ENCODE results near the gene CTF1.

Gene CTF1

GRCh38 chr16:30920891-30921290 is 24.5 kb downstream of the CTF1 start:
- Histone ChIP-seq H2AFZ (peak overlapping the region; percentile 93), H3K9me3 (ENCODE audit: control insufficient read depth, low read length) (no peaks in the 10 kb centered on the region), H3K27me3 (ENCODE audit: control insufficient read depth, insufficient read depth, low read length) (no peaks in the 10 kb centered on the region), H3K27ac (no peak overlapping the region), H3K9ac (no peak overlapping the region), H3K4me3 (ENCODE audit: low read depth, low read length) (no peak overlapping the region), H3K4me1 (peaks cover 6% of the 10 kb centered on the region), H3K4me2 (ENCODE audit: low read length) (no peak overlapping the region), H3K36me3 (ENCODE audit: control insufficient read depth, insufficient read depth, low read length) (no peaks in the 10 kb centered on the region), H3K79me2 (no peaks in the 10 kb centered on the region)
- no peak for TF ChIP-seq CTCF (IDR thresholded peaks at IDR 0.05)

DNA sequence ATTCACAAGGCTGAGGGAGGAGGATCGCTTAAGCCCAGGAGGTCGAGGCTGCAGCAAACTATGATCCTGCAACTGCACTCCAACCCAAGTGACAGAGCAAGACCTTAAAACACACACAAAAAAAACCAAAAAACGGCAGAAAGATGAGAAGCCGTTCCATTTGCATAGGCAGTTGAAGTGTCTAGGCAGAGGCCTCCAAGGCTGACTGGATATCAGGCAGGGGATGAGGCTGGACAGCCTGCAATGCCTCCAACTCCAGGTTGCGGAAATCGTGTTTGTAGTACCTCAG is 25.0 kb downstream of the CTF1 start:
- Histone ChIP-seq H3K27me3 (ENCODE audit: control insufficient read depth, insufficient read depth, low read length) (no peaks in the 10 kb centered on the region), H3K9ac (no peak overlapping the region), H3K36me3 (ENCODE audit: control insufficient read depth, insufficient read depth, low read length) (no peaks in the 10 kb centered on the region), H3K27ac (peak overlapping the region; percentile 96), H3K79me2 (no peaks in the 10 kb centered on the region), H2AFZ (peak overlapping the region; percentile 93), H3K4me2 (ENCODE audit: low read length) (peak overlapping the region; percentile 99), H3K4me1 (peaks cover 6% of the 10 kb centered on the region), H3K4me3 (ENCODE audit: low read depth, low read length) (peak overlapping the region; percentile 87), H3K9me3 (ENCODE audit: control insufficient read depth, low read length) (no peaks in the 10 kb centered on the region)
- TF ChIP-seq CTCF (IDR thresholded peaks at IDR 0.05), result no peak

DNA sequence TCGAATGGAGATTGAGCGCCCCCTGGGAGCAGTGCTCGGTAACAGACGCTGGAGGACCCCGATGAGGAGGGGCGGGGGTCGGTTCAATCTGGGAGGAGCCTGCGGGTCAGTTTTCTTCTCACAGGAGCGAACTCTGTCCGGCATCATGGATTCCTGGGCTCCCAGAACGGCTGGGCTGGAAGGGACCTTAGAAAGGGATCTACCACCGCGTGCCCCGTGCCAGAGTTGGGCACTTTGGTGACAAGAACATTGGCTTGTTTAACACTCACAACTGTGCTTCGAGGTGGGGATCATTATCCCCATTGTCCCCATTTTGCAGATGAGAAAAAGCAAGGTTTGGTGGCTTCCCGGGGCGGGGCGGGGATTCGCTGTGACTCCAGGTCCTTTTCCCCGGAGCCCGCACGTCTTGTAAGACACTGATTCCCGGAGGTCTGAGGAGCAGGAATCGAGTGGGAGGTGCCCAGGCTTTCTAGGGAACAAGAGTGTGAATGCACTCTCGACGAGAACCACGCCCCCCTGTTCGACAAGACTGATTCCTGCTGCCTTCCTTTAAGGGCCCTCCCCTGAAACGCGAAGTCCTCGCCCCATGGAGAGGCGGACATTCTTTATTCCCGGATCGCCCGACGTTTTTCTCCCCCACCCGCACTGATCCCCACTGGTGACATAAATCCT is 25.5 kb downstream of the CTF1 start:
- H3K4me1 ChIP-seq, result peaks cover 6% of the 10 kb centered on the region
- no peaks in the 10 kb centered on the region for H3K9me3 ChIP-seq (ENCODE audit: control insufficient read depth, low read length)
- no peak overlapping the region for H3K9ac ChIP-seq
- no peaks in the 10 kb centered on the region for H3K36me3 ChIP-seq (ENCODE audit: control insufficient read depth, insufficient read depth, low read length)
- TF ChIP-seq CTCF (IDR thresholded peaks at IDR 0.05), result peak; percentile 93
- H3K4me3 ChIP-seq (ENCODE audit: low read depth, low read length), result peak overlapping the region; percentile 87
- no peaks in the 10 kb centered on the region for H3K79me2 ChIP-seq
- H2AFZ ChIP-seq, result peak overlapping the region; percentile 93
- no peaks in the 10 kb centered on the region for H3K27me3 ChIP-seq (ENCODE audit: control insufficient read depth, insufficient read depth, low read length)
- H3K4me2 ChIP-seq (ENCODE audit: low read length), result peak overlapping the region; percentile 99
- H3K27ac ChIP-seq, result peak overlapping the region; percentile 96

GRCh38 chr16:30922420-30922959 is 26.1 kb downstream of the CTF1 start:
- no peaks in the 10 kb centered on the region for H3K9me3 ChIP-seq (ENCODE audit: control insufficient read depth, low read length)
- peak overlapping the region; percentile 87 for H3K4me3 ChIP-seq (ENCODE audit: low read depth, low read length)
- peak overlapping the region; percentile 99 for H3K4me2 ChIP-seq (ENCODE audit: low read length)
- peaks cover 6% of the 10 kb centered on the region for H3K4me1 ChIP-seq
- H3K36me3 ChIP-seq (ENCODE audit: control insufficient read depth, insufficient read depth, low read length), result no peaks in the 10 kb centered on the region
- H3K27ac ChIP-seq, result peak overlapping the region; percentile 96
- H3K79me2 ChIP-seq, result no peaks in the 10 kb centered on the region
- H2AFZ ChIP-seq, result peak overlapping the region; percentile 93
- no peaks in the 10 kb centered on the region for H3K27me3 ChIP-seq (ENCODE audit: control insufficient read depth, insufficient read depth, low read length)
- TF ChIP-seq CTCF (IDR thresholded peaks at IDR 0.05), result no peak
- no peak overlapping the region for H3K9ac ChIP-seq

Data from parathyroid adenoma (tissue), 2 donors.